GM19324 (cell line): ENCODE measurements around the gene SPATC1L.

Source experiments
- ATAC-seq: cut with Tn5 transposase; IDR thresholded peaks from one replicate; pipeline ENCODE4 v1.9.1; 2021; ENCODE audit warnings: mild to moderate bottlenecking, moderate library complexity; ENCODE audit not compliant: unreplicated experiment, low FRiP score

Gene SPATC1L

GRCh38 chr21:46168238-46168637 lies 16.0 kb downstream of the SPATC1L start:
- no peak for ATAC-seq

- no peak for ATAC-seq
These were observed 19.2 kb downstream of the SPATC1L start for GRCh38 chr21:46165098-46165497.

- no peak for ATAC-seq
These were observed 20.9 kb downstream of the SPATC1L start for GRCh38 chr21:46163380-46163779.

DNA sequence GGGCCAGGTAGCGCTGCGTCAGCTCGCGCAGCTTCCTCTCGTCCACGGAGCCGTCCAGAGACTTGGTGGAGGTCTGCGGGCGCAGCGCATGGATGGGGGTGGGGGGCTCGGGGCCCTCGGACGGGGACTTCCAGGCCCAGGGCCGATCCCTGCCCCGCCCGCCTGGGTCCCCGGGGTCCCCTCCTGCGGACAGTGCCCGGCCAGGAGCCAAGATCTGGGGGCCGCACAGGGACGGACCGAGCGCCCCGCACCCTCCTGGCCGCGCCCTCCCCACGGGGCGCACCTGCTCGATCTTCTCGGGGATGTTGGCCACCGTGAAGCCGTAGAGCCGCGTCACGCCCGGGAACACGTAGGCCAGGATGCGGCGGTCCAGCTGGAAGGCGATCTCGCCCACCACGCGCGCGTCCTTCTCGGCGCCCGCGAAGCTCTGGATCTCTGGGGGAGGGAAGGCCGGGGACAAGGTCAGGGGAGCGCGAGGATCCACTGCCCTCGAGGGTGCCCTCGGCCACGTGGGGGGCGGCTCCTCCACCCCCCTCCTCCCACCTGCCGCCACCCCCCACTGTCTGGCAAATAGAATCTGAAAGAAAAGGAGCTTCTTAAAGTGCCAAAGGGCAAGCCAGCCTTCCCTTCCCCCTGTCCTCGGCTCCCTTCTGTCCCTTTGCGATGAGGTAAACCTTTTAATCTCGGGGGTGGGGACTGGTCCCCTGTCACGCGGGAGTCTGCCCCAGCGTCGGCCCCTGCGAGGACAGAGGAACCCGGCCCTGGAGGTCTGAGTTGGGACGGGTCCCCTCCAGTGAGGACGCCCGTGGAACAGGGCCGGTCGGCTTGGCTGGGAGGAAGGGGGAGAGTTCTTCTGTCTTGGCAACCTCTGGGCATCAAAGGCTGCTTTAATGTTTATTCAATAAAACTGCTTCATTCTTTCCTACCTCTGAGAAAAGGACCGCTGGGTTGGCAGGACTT lies 22.3 kb downstream of the SPATC1L start:
- ATAC-seq: no peak

DNA sequence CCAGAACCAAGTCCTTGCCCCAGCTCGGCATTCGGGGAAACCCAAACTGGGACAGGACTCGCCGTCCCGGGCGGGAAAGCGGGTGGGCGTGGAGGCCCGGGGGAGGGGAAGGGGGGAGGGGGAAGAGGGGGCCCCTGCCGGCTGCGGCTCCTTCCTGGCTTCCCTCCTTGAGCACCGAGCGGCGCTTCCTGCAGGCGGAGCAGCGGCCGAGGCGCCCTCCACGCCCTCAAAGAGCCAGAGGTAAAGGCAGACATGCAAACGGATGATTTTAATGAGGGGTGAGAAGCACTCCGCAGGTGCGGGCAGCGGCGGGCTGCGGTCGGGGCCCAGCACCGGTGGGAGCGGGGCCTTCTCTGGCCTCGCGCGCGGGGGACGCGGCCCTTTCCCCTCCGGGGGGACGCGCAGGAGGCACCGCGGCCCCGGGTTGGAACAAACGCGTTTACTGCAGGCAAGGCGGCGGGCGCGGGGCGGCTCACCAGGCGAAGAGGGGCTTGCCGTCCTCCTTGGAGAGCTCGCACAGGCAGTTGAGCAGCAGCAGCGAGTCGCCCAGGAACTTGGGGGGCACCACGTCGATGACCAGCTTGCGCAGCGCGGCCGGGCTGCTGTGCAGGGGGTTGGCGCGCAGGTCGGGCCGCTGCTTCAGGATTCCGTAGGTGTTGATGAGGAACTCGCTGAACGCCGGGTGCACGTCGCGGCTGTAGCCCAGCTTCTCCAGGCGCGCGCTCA lies 23.2 kb downstream of the SPATC1L start:
- ATAC-seq: no peak

GRCh38 chr21:46160657-46160906 lies 23.7 kb downstream of the SPATC1L start:
- no peak for ATAC-seq

- no peak for ATAC-seq
These were observed 24.2 kb downstream of the SPATC1L start for GRCh38 chr21:46159841-46160656.

DNA sequence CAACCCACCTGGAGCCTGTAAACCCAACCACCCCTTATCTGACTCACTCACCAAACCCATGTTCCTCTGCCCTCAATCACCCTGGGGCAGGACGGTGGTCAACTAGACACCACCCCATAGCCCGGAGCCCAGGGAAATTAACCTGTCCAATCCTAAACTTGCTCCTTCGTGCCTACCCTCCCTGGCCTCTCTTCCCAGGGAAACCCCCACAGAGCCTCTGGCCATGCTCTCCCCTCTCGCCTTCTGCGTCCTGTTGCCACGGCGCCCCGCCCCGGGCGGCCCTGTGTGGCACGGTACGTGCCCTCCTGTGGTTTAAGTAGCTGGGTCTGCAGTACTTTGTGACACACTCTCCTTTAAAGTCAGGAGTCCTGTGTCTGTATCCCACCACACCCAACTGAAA lies 24.9 kb downstream of the SPATC1L start:
- no peak for ATAC-seq

DNA sequence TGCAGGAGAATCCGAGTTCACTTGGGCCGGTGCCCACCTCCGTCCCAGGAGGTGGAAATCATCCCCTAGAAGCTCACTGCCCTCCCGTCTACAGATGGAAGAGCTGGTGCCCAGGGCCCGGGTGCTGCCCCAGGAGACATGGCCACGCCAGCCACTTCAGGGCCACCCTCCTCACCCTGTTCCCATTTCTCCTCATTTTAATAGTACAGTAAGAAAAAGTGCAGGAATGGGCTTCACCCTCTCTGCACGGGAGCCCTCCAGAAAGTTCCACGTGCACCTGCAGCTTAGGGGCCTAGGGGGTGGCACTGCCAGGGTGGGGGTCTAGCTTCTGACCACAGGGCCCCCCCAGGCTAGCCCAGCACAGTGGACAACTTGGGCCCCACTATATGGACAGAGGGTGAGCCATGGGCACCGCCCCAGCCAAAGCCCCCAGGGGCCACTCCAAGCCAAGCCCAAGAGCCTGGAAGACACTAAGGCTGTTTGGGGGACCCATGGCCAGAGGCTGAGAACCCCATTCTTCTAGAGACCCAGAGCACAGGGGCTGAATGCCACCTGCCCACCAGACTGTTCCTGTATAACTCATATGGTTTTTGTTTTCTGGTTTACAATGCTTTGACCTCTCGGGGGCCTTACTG lies 25.5 kb downstream of the SPATC1L start:
- ATAC-seq: no peak

DNA sequence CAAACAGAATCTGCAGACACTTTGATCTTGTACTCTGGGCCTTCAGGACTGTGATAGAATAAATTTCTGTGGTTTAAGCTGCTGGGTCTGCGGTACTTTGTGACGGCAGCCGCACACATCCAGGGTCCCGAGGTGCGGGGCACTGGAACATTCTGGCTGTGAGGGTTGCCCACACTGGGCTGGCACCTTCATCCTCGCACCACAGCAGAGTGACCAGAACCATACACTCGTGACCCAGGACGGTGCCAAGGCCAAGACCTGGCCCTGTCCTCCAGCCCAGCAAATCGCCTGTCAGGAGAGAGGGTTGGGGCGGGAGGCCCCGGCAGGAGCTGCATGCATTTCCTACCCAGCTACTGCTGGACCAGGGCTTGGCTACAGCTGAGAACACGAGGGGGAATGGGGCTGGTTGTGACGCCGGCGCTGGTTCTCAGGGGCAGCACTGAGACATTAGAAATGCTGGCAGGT lies 26.2 kb downstream of the SPATC1L start:
- ATAC-seq: no peak

DNA sequence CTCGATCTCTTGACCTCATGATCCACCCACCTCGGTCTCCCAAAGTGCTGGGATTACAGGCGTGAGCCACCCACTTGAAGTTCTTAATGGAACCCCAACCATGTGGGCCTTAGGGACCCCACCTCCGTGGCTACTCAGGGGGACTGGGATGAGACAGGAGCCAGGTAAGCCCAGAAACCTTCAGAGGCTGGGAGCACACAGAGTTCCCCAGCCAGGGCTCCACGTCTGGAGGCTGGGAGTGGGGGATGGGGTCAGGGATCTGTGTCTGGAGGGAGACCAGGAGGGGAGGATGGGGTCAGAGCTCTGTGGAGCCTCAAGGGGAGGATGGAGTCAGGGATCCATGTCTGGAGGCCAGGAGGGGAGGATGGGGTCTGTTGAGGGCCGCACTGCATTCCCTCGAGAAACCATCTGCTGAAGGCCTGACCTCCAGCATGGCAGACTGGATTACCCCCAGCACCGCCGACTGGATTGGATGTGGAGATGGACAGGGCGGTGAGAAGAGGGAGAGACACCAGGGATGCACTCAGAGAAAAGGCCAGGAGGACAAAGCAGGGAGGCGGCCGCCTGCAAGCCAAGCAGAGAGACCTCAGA lies 26.8 kb downstream of the SPATC1L start:
- no peak for ATAC-seq

- no peak for ATAC-seq
These were observed 27.6 kb downstream of the SPATC1L start for GRCh38 chr21:46156678-46157077.

GRCh38 chr21:46156378-46156645 lies 27.9 kb downstream of the SPATC1L start:
- no peak for ATAC-seq

- ATAC-seq: no peak
These were observed 28.5 kb downstream of the SPATC1L start, which contains the start of gene FTCD for GRCh38 chr21:46155514-46156377. FTCD (minus strand) TSS chr21:46155579; CDS start chr21:46155523, 56 bp downstream.

- ATAC-seq: no peak
These were observed 29.2 kb downstream of the SPATC1L start for GRCh38 chr21:46154955-46155513.

DNA sequence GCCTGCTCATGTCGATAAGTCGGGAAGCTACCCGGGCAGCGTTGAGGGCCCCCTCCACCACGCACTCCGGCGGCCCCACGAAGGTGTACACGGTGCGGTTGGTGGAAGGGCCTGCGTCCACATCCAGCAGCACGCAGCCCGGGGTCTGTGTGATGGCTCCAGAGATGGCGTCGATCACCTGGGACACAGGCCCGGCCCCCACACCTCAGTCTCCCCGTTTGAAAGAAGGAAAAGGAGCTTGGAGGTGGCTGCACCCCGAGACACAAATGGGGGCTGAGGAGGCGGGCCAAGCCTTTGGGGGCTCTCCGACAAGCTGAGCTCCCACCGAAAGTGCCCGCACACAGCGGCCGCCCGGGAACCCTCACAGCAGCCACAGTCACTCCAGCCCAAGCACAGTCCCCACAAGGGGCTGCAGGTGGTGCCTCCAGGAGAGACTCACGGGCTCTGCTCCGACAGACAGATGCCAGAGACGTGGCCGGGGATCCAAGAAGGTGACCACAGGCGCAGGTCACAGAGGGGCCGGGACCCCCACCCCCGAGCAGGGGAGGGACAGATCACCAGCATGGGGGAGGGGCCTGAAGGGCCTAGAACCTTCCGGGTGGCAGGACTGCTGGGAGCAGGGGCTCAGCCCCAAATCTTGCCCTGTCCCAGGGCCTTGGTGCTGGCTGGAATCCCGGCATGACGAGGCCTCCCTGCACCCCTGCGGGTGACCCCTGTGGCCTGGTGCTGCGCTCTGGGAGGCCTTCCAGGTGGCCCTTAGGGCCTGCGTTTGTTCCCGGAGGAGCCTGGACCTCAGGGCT lies 29.9 kb downstream of the SPATC1L start:
- ATAC-seq: no peak

DNA sequence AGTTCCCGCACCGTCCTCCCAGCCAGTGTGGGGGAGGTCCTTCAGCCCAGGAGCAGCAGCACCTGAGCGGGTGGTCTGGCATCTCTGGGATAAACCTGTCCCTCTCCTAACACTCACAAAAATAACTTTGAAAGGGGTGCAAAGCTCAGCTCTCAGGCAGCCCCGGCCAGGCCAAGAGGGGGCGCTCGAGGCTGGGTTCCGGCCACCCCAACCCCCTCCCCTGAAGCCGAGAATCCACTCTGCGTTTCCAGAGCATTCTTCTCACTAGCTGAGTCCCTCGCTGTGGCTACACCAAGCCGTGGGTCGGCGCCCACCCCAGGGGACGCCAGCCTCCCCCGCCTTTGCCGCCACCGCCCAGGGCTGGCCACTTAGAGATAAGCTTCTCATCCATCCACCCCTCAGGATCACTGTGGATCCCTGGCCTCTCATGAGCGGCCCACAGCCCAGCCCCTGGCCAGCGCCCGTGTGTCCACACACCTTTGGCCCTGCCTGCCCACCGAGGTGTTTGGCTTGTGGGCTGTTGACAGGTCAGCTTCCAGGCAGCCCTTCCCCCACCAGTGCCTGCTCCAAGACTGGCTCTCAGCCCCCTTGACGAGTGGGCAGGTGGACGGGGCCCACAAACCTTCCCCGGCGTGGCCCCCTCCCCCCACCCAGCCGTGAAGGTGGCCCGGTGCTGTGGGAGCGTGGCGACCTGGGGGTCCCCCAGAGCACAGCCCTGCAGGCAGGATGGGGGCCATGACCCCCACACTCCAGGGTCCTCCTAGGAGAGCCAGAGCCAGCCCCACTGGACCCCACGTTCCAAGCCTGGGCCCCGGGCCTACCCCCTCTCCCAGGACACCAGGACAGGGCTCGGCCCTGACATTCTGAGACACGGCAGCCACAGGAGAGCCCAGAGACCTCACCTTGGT lies 30.8 kb downstream of the SPATC1L start:
- ATAC-seq: no peak
